ENCODE data around the gene SYNE1. TPM values are rescaled to one million over a fixed set of nuclear protein-coding genes. Genes with fewer than 3 reads are reported as not detected.

Gene SYNE1
- total RNA-seq, 1 donor from 2014 or later: 6.0 TPM

GRCh38 chr6:152312434-152312833 is 324.7 kb downstream of the SYNE1 start:
- Mint-ChIP-seq H3K36me3 (peaks cover 10% of the 10 kb centered on the region), H3K27ac (no peak overlapping the region), H3K4me3 (no peak overlapping the region), H3K9me3 (no peaks in the 10 kb centered on the region), H3K4me1 (no peaks in the 10 kb centered on the region), H3K27me3 (ENCODE audit: insufficient read depth, low read depth) (peaks cover 5% of the 10 kb centered on the region)
- Histone ChIP-seq H3K4me2 (no peak overlapping the region), H3K9ac (no peak overlapping the region), H4K20me1 (ENCODE audit: low read depth) (no peaks in the 10 kb centered on the region), H3K4me3 (no peak overlapping the region), H3K79me2 (ENCODE audit: low read depth) (no peaks in the 10 kb centered on the region), H3K36me3 (no peaks in the 10 kb centered on the region), H3K27me3 (no peaks in the 10 kb centered on the region), H3K9me3 (ENCODE audit: low read depth) (no peaks in the 10 kb centered on the region), H2AFZ (replicated peaks) (no peak overlapping the region), H3K4me1 (no peaks in the 10 kb centered on the region), H3F3A (ENCODE audit: low read depth) (no peaks in the 10 kb centered on the region), H3K27ac (no peak overlapping the region)
- DNase-seq (ENCODE audit: low spot score): no peak
- no peak for TF ChIP-seq EZH2 (IDR thresholded peaks at IDR 0.05)

GRCh38 chr6:152310371-152310954 is 326.7 kb downstream of the SYNE1 start:
- H3K4me1 Mint-ChIP-seq: no peaks in the 10 kb centered on the region
- Histone ChIP-seq H3K4me2 (no peak overlapping the region), H3K27me3 (no peaks in the 10 kb centered on the region), H4K20me1 (ENCODE audit: low read depth) (no peaks in the 10 kb centered on the region), H2AFZ (replicated peaks) (no peak overlapping the region), H3F3A (ENCODE audit: low read depth) (no peaks in the 10 kb centered on the region), H3K36me3 (no peaks in the 10 kb centered on the region), H3K4me3 (no peak overlapping the region), H3K9ac (no peak overlapping the region), H3K79me2 (ENCODE audit: low read depth) (no peaks in the 10 kb centered on the region), H3K4me1 (no peaks in the 10 kb centered on the region), H3K9me3 (ENCODE audit: low read depth) (no peaks in the 10 kb centered on the region), H3K27ac (no peak overlapping the region)
- TF ChIP-seq CTCF (IDR thresholded peaks at IDR 0.05): no peak
- TF ChIP-seq EZH2 (IDR thresholded peaks at IDR 0.05): no peak
- DNase-seq (ENCODE audit: low spot score): no peak
- no peaks in the 10 kb centered on the region for H3K27me3 Mint-ChIP-seq (ENCODE audit: insufficient read depth, low read depth)
- H3K27ac Mint-ChIP-seq: no peak overlapping the region
- no peak overlapping the region for H3K4me3 Mint-ChIP-seq
- H3K9me3 Mint-ChIP-seq: no peaks in the 10 kb centered on the region
- peaks cover 8% of the 10 kb centered on the region for H3K36me3 Mint-ChIP-seq

GRCh38 chr6:152309648-152310047 is 327.5 kb downstream of the SYNE1 start:
- no peaks in the 10 kb centered on the region for H3K9me3 ChIP-seq (ENCODE audit: low read depth)
- H3K4me1 Mint-ChIP-seq: no peaks in the 10 kb centered on the region
- H3K36me3 Mint-ChIP-seq: peaks cover 6% of the 10 kb centered on the region
- H2AFZ ChIP-seq (replicated peaks): no peak overlapping the region
- H3K4me3 Mint-ChIP-seq: no peak overlapping the region
- H3K27ac ChIP-seq: no peak overlapping the region
- no peaks in the 10 kb centered on the region for H3K4me1 ChIP-seq
- TF ChIP-seq EZH2 (IDR thresholded peaks at IDR 0.05): no peak
- TF ChIP-seq CTCF (IDR thresholded peaks at IDR 0.05): no peak
- no peak for TF ChIP-seq EZH2phosphoT487 (IDR thresholded peaks at IDR 0.05)
- H3K9me3 Mint-ChIP-seq: no peaks in the 10 kb centered on the region
- H3K9ac ChIP-seq: no peak overlapping the region
- no peaks in the 10 kb centered on the region for H3K36me3 ChIP-seq
- DNase-seq (ENCODE audit: low spot score): no peak
- no peak overlapping the region for H3K4me2 ChIP-seq
- H3K27me3 ChIP-seq: no peaks in the 10 kb centered on the region
- no peak overlapping the region for H3K27ac Mint-ChIP-seq
- no peaks in the 10 kb centered on the region for H4K20me1 ChIP-seq (ENCODE audit: low read depth)
- no peak overlapping the region for H3K4me3 ChIP-seq
- H3K27me3 Mint-ChIP-seq (ENCODE audit: insufficient read depth, low read depth): no peaks in the 10 kb centered on the region
- H3F3A ChIP-seq (ENCODE audit: low read depth): no peaks in the 10 kb centered on the region
- H3K79me2 ChIP-seq (ENCODE audit: low read depth): no peaks in the 10 kb centered on the region

GRCh38 chr6:152309006-152309405 is 328.2 kb downstream of the SYNE1 start:
- no peak overlapping the region for H3K4me3 Mint-ChIP-seq
- no peak overlapping the region for H3K9ac ChIP-seq
- no peak for DNase-seq (ENCODE audit: low spot score)
- H3K9me3 Mint-ChIP-seq: no peaks in the 10 kb centered on the region
- H3K27me3 Mint-ChIP-seq (ENCODE audit: insufficient read depth, low read depth): no peaks in the 10 kb centered on the region
- H3K4me1 Mint-ChIP-seq: no peaks in the 10 kb centered on the region
- H2AFZ ChIP-seq (replicated peaks): no peak overlapping the region
- no peak overlapping the region for H3K27ac ChIP-seq
- H3K36me3 Mint-ChIP-seq: peaks cover 6% of the 10 kb centered on the region
- no peaks in the 10 kb centered on the region for H3K79me2 ChIP-seq (ENCODE audit: low read depth)
- no peak overlapping the region for H3K4me3 ChIP-seq
- H3F3A ChIP-seq (ENCODE audit: low read depth): no peaks in the 10 kb centered on the region
- H3K9me3 ChIP-seq (ENCODE audit: low read depth): no peaks in the 10 kb centered on the region
- H3K4me1 ChIP-seq: no peaks in the 10 kb centered on the region
- no peaks in the 10 kb centered on the region for H3K27me3 ChIP-seq
- TF ChIP-seq EZH2phosphoT487 (IDR thresholded peaks at IDR 0.05) (no peak), CTCF (IDR thresholded peaks at IDR 0.05) (no peak), EZH2 (IDR thresholded peaks at IDR 0.05) (no peak)
- H4K20me1 ChIP-seq (ENCODE audit: low read depth): no peaks in the 10 kb centered on the region
- no peak overlapping the region for H3K4me2 ChIP-seq
- no peaks in the 10 kb centered on the region for H3K36me3 ChIP-seq
- H3K27ac Mint-ChIP-seq: no peak overlapping the region

Data from neural progenitor cell (in vitro differentiated cells).